T47D (cell line): ENCODE results near the gene ZNF467.

Source experiments
- DNase-seq, 2 experiments: peaks; one replicate each; pipeline versions ENCODE4 v3.0.0 to v3.0.0-alpha.2; 2011 to 2012; ENCODE audit warnings: low read depth in 1 of 2, low spot score in 1 of 2
- JUND ChIP-seq: IDR thresholded peaks from 2 replicates; pipeline ENCODE4 v1.6.1; 2012; ENCODE audit warnings: low read depth
- in situ Hi-C: cut with HindIII; loops from 2 replicates; pipeline ENCODE4 v1.10.0; 2016; ENCODE audit warnings: low sequenced_read_pairs, low pct_unique_long_range_greater_than_20kb

The ZNF467 gene

GRCh38 chr7:149778696-149779501 is 5.5 kb upstream of the ZNF467 start:
- no peak for DNase-seq
- in situ Hi-C loops, result no loop called here
- TF ChIP-seq JUND, result no peak

GRCh38 chr7:149778327-149778637 is 4.9 kb upstream of the ZNF467 start:
- in situ Hi-C loops, result no loop called here
- no peak for DNase-seq
- TF ChIP-seq JUND, result no peak

GRCh38 chr7:149777551-149778326 is 4.4 kb upstream of the ZNF467 start:
- no peak for TF ChIP-seq JUND
- DNase-seq, result no peak
- in situ Hi-C loops, result no loop called here

GRCh38 chr7:149776848-149777407 is 3.5 kb upstream of the ZNF467 start:
- in situ Hi-C loops, result no loop called here

GRCh38 chr7:149776289-149776688 is 2.9 kb upstream of the ZNF467 start:
- DNase-seq, result no peak
- in situ Hi-C loops, result no loop called here
- TF ChIP-seq JUND, result no peak

More at GRCh38 chr7:149776848-149777407, 3.5 kb upstream of the ZNF467 start:
- TF ChIP-seq JUND, result no peak
- DNase-seq, result no peak

GRCh38 chr7:149775176-149775556 is 1.8 kb upstream of the ZNF467 start:
- TF ChIP-seq JUND, result no peak
- DNase-seq, result no peak
- in situ Hi-C loops, result no loop called here

GRCh38 chr7:149774237-149775175 is 1.1 kb upstream of the ZNF467 start:
- no peak for TF ChIP-seq JUND
- peak in 1 of 2 experiments; percentile 42 for DNase-seq
- in situ Hi-C loops, result no loop called here

GRCh38 chr7:149772956-149773434 is 393 bp downstream of the ZNF467 start:
- in situ Hi-C loops, result no loop called here
- no peak for TF ChIP-seq JUND
- DNase-seq, result peak in 1 of 2 experiments; percentile 76

- no peak for TF ChIP-seq JUND
- in situ Hi-C loops, result no loop called here
- DNase-seq, result no peak
These were observed 990 bp downstream of the ZNF467 start for GRCh38 chr7:149772241-149772955.

GRCh38 chr7:149771720-149772240 is 1.6 kb downstream of the ZNF467 start:
- TF ChIP-seq JUND, result no peak
- peak; percentile 78 to 98 for DNase-seq
- in situ Hi-C loops, result no loop called here

GRCh38 chr7:149770728-149771636 is 2.4 kb downstream of the ZNF467 start:
- DNase-seq, result no peak
- in situ Hi-C loops, result no loop called here
- no peak for TF ChIP-seq JUND
